ENCODE measurements around the gene KIN.

DNA sequence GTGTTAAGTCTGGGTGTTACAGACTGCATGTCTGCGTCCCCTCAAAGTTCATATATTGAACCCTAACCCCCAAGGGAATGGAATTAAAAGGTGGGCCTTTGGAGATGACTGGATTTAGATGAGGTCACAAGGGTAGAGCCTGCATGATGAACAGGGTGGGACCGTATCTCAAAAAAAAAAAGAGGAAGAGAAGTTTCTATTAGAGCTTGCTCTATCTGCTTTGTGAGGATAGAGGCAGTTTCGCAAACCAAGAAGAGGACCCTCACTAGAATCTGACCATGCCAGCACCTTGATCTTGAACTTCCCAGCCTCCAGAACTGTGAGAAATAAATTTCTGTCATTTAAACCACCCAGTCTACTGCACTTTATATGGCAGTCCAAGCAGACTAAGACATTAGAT lies 1.4 kb downstream of the KIN start:
- TF ChIP-seq, protein P1, sequence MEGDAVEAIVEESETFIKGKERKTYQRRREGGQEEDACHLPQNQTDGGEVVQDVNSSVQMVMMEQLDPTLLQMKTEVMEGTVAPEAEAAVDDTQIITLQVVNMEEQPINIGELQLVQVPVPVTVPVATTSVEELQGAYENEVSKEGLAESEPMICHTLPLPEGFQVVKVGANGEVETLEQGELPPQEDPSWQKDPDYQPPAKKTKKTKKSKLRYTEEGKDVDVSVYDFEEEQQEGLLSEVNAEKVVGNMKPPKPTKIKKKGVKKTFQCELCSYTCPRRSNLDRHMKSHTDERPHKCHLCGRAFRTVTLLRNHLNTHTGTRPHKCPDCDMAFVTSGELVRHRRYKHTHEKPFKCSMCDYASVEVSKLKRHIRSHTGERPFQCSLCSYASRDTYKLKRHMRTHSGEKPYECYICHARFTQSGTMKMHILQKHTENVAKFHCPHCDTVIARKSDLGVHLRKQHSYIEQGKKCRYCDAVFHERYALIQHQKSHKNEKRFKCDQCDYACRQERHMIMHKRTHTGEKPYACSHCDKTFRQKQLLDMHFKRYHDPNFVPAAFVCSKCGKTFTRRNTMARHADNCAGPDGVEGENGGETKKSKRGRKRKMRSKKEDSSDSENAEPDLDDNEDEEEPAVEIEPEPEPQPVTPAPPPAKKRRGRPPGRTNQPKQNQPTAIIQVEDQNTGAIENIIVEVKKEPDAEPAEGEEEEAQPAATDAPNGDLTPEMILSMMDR (IDR thresholded peaks at IDR 0.05): no peak
- TF ChIP-seq POLR2A (IDR thresholded peaks at IDR 0.05): no peak

Measured in heart left ventricle (tissue), 13 donors.